Neural cell (in vitro differentiated cells): ENCODE results near the gene STAM2. TPM values are rescaled to one million over a fixed set of nuclear protein-coding genes. Genes with fewer than 3 reads are reported as not detected.

Experiments
- H2AFZ ChIP-seq: fragments of 200-600, 300-800 bp; sonication (generic), shearing (Covaris generic); 2 replicates; pipeline ENCODE4 v1.6.0; 2014; ENCODE audit warnings: low read depth, mild to moderate bottlenecking, antibody characterized with exemption, low read length, moderate library complexity
- H3F3A ChIP-seq: fragments of 200-600 bp; shearing (Covaris generic); 2 replicates; pipeline ENCODE4 v1.6.1; 2016; ENCODE audit warnings: mild to moderate bottlenecking, moderate library complexity, mixed read lengths, antibody characterized with exemption, low read length; ENCODE audit not compliant: insufficient read depth, poor library complexity, severe bottlenecking
- H3K27ac ChIP-seq: fragments of 200-600, 300-800 bp; sonication (generic), shearing (Covaris generic); 2 replicates; pipeline ENCODE4 v1.5.1; 2014; ENCODE audit warnings: mild to moderate bottlenecking, low read length, moderate library complexity
- H3K27me3 ChIP-seq: fragments of 300-800, 200-600 bp; sonication (generic), shearing (Covaris generic); 2 replicates; pipeline ENCODE4 v1.6.0; 2014; ENCODE audit warnings: mild to moderate bottlenecking, low read depth, low read length, moderate library complexity; ENCODE audit not compliant: insufficient read depth
- H3K36me3 ChIP-seq: fragments of 300-800, 200-600 bp; sonication (generic), shearing (Covaris generic); 2 replicates; pipeline ENCODE4 v1.5.1; 2014; ENCODE audit warnings: mild to moderate bottlenecking, antibody characterized with exemption, low read length, moderate library complexity; ENCODE audit not compliant: insufficient read depth
- H3K4me2 ChIP-seq: fragments of 300-800, 200-600 bp; sonication (generic), shearing (Covaris generic); 2 replicates; pipeline ENCODE4 v1.6.0; 2014; ENCODE audit warnings: mild to moderate bottlenecking, low read length
- H3K4me3 ChIP-seq: fragments of 300-800, 200-600 bp; sonication (generic), shearing (Covaris generic); 2 replicates; pipeline ENCODE4 v1.5.1; 2014; ENCODE audit warnings: mild to moderate bottlenecking, low read length, moderate library complexity
- H3K79me2 ChIP-seq: fragments of 200-600 bp; shearing (Covaris generic); replicated peaks from 2 replicates; pipeline ENCODE4 v1.6.0; 2014; ENCODE audit warnings: mild to moderate bottlenecking, low read length, moderate library complexity; ENCODE audit not compliant: insufficient read depth
- H3K9ac ChIP-seq: fragments of 300-800, 200-600 bp; sonication (generic), shearing (Covaris generic); 2 replicates; pipeline ENCODE4 v1.6.1; 2016; ENCODE audit warnings: mild to moderate bottlenecking, low read length, mixed read lengths
- H3K9me2 ChIP-seq: fragments of 200-600 bp; shearing (Covaris generic); 2 replicates; pipeline ENCODE4 v1.6.1; 2016; ENCODE audit warnings: mild to moderate bottlenecking, low read length, mixed read lengths; ENCODE audit not compliant: insufficient read depth
- H3K9me3 ChIP-seq: fragments of 200-600, 300-800 bp; sonication (generic), shearing (Covaris generic); 2 replicates; pipeline ENCODE4 v1.6.1; 2016; ENCODE audit warnings: mild to moderate bottlenecking, mixed run types, low read length, moderate library complexity, mixed read lengths
- H4K20me1 ChIP-seq: fragments of 200-600 bp; shearing (Covaris generic); 2 replicates; pipeline ENCODE4 v1.6.1; 2016; ENCODE audit warnings: mild to moderate bottlenecking, mixed run types; ENCODE audit not compliant: insufficient read depth
- CTCF ChIP-seq: fragments of 450-650 bp; IDR thresholded peaks from 2 replicates; pipeline ENCODE4 v1.5.1; 2014; ENCODE audit warnings: antibody characterized with exemption, mild to moderate bottlenecking, moderate library complexity; ENCODE audit not compliant: poor library complexity, severe bottlenecking
- EP300 ChIP-seq: fragments of 450-650 bp; conservative IDR thresholded peaks from 2 replicates; pipeline ENCODE4 v1.6.1; 2014; ENCODE audit warnings: antibody characterized with exemption, mild to moderate bottlenecking, moderate library complexity; ENCODE audit not compliant: poor library complexity, severe bottlenecking
- EZH2 ChIP-seq: fragments of 200-600, 300-800 bp; shearing (Covaris generic), sonication (generic); IDR thresholded peaks from 2 replicates; pipeline ENCODE4 v1.6.1; 2014; ENCODE audit warnings: antibody characterized with exemption, low read length, borderline replicate concordance, mild to moderate bottlenecking; ENCODE audit not compliant: insufficient read depth, poor library complexity, severe bottlenecking
- MXI1 ChIP-seq: fragments of 450-650 bp; conservative IDR thresholded peaks from 2 replicates; pipeline ENCODE4 v1.6.1; 2014; ENCODE audit warnings: antibody characterized with exemption, mild to moderate bottlenecking; ENCODE audit not compliant: poor library complexity, severe bottlenecking
- POLR2AphosphoS5 ChIP-seq: IDR thresholded peaks from 2 replicates; pipeline ENCODE4 v1.6.1; 2012
- RAD21 ChIP-seq: fragments of 450-650 bp; conservative IDR thresholded peaks from 2 replicates; pipeline ENCODE4 v1.6.1; 2014; ENCODE audit warnings: antibody characterized with exemption, mild to moderate bottlenecking, moderate library complexity
- REST ChIP-seq: IDR thresholded peaks from 2 replicates; pipeline ENCODE4 v1.6.1; 2012; ENCODE audit warnings: borderline replicate concordance
- SMC3 ChIP-seq: fragments of 450-650 bp; conservative IDR thresholded peaks from 2 replicates; pipeline ENCODE4 v1.6.1; 2014; ENCODE audit warnings: antibody characterized with exemption, mild to moderate bottlenecking, moderate library complexity; ENCODE audit not compliant: poor library complexity
- TAF1 ChIP-seq: IDR thresholded peaks from 2 replicates; pipeline ENCODE4 v1.6.1; 2012; ENCODE audit warnings: low read depth
- polyA plus RNA-seq: library from polyadenylated mRNA; depleted of rRNA; stranded (reverse); fragments of >200 nt; gene quantifications from 2 replicates; pipeline ENCODE4 v1.2.3, GENCODE V29; 2014

STAM2 gene
- polyA plus RNA-seq, 1 donor from 2014 or later: 47.5 TPM

- no peaks in the 10 kb centered on the region for H3F3A ChIP-seq
- H3K9me3 ChIP-seq: no peaks in the 10 kb centered on the region
- no peak overlapping the region for H3K27ac ChIP-seq
- H4K20me1 ChIP-seq: no peaks in the 10 kb centered on the region
- no peaks in the 10 kb centered on the region for H3K36me3 ChIP-seq
- peaks cover 2% of the 10 kb centered on the region for H3K27me3 ChIP-seq
- no peaks in the 10 kb centered on the region for H3K79me2 ChIP-seq
- TF ChIP-seq SMC3 (no peak), MXI1 (no peak), REST (no peak), TAF1 (no peak), EZH2 (no peak), CTCF (no peak), RAD21 (no peak), EP300 (no peak)
- H3K9ac ChIP-seq: no peak overlapping the region
- no peaks in the 10 kb centered on the region for H3K9me2 ChIP-seq
- no peak overlapping the region for H3K4me2 ChIP-seq
- H3K4me3 ChIP-seq: no peak overlapping the region
- H2AFZ ChIP-seq: no peak overlapping the region
Measured at GRCh38 chr2:152106464-152106863, 69.1 kb downstream of the STAM2 start.

- Histone ChIP-seq H3K27me3 (peaks cover 33% of the 10 kb centered on the region), H3K9me2 (no peaks in the 10 kb centered on the region), H3K4me3 (no peak overlapping the region), H3K79me2 (no peaks in the 10 kb centered on the region), H3K9me3 (no peaks in the 10 kb centered on the region), H3K9ac (no peak overlapping the region), H4K20me1 (no peaks in the 10 kb centered on the region), H3K4me2 (no peak overlapping the region), H3K27ac (no peak overlapping the region), H3F3A (peaks cover 3% of the 10 kb centered on the region), H3K36me3 (no peaks in the 10 kb centered on the region), H2AFZ (no peak overlapping the region)
- TF ChIP-seq EP300 (no peak), POLR2AphosphoS5 (no peak), SMC3 (no peak), RAD21 (no peak), TAF1 (no peak), CTCF (no peak), MXI1 (no peak), REST (no peak), EZH2 (no peak)
Measured at GRCh38 chr2:152103271-152103670, 72.3 kb downstream of the STAM2 start.
